HG03354 (cell line): ENCODE data around the gene LRRC7.
"Not testable (repeated sequence)": the region's sequence is repeated elsewhere in the genome, so short reads cannot be mapped to it uniquely, and the experiment has no call there.

Source experiments
- ATAC-seq: cut with Tn5 transposase; IDR thresholded peaks from one replicate; pipeline ENCODE4 v1.9.1; 2021; ENCODE audit warnings: mild to moderate bottlenecking; ENCODE audit not compliant: unreplicated experiment, poor library complexity, severe bottlenecking

The LRRC7 gene

DNA sequence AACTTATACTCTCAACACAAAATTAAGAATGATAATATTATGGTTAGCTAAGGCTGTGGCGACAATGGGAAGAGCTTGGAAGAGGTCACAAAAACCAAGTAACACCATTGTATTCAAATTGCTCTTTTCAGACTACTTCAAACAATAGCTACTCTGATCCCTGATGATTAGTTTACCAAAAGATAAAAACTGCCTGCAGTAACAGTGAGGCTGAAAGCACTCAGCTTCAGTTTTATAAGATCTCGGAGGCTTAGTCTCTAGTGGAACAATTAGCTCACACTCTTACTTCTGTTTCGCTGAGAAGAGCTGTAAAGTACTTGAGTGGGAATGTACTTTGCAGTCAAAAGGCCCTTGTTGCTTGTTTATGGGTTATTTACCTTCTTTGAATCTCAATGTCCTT is 278.5 kb downstream of the LRRC7 start:
- ATAC-seq, result no peak

DNA sequence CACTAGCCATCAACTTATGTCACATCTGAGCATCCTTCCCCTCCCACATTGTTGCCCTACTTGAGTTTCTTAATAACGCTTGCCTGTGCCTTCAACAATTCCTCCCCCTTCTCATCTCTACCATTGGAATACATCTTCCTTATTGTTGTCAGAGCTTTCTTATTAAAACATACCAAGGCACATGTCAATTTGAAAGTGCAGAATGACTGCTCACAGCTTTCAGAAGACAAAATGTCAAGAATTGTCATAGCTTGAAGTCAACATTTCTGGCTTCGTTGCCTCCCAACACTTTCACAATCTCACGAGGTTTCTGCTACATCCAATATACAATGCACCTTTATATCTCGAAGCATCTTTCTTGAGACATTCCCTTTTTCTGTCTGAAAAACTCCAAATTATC is 279.9 kb downstream of the LRRC7 start:
- no peak for ATAC-seq

DNA sequence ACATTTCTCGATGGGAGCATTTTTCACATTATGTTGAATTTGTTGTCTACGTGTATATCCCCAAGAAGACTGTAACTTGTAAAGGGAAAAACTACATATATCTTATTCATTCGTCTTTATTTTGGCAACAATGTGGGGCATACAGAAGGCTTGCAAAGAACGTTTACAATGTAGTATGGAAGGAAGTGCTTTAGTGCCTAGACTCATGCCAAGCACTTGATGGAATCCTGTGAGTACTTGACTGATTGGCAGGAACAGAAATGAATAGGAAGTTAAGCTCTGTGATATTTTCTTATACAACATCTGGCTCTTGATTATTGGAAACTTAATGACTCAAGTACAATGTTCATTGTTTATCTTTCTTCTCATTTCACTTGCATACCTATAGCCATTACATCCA is 284.4 kb downstream of the LRRC7 start:
- ATAC-seq, result no peak

DNA sequence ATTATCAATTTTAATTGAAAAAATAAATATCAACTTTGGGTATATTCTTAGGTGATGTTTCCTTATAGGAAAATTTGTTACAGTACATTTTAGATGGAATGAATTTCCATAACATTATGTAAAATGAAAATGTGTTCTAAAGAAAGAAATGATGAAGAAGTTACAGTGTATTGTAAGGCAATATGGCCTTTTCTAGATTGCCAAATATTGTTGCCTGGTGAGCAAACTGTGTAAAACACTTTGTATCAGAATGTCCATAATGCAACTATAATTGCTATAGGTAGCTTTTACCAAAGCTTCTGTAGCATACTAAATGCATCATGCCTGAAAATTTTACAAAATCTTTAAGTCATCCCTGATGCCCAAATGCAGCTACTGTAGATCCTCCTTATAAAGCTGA is 285.0 kb downstream of the LRRC7 start:
- no peak for ATAC-seq

DNA sequence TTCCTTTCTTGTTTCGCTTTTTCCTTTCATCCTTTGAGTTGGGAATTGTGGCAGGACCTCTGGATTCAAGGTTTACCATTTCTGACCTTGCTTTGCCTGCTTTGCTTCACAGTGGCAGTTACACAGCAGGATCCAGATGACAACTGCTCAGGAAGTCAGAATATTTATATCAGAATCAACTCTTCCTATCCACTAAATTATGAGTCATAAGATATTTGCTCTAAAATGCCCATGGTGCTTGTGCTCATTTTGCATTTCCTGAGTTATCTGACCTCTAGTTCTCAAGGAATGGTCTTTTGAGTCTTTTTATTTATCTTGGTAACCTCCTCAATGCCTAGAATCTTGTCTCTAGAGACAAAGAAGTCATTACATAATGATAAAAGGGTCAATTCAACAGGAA is 290.8 kb downstream of the LRRC7 start:
- no peak for ATAC-seq

DNA sequence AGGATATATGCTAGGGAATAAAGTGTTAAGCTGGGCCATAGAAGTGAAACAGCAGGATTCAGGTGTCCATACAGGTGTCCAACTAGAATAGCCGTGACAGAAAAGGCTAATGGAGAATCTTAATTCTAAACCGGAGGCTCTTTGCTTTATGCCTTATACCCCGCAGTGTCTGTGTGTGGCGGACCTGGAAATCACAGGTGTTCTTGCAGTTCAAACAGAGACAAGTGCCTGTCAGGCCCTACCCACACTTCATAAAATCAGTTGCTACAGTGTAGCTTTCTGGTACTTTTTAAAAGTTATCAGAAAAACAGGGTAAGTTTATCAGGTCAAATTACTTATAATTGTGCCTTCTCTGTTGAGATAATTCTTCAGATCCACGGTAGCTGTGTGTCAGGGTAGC is 293.9 kb downstream of the LRRC7 start:
- ATAC-seq, result no peak

GRCh38 chr1:69862906-69863305 is 295.2 kb downstream of the LRRC7 start:
- no peak for ATAC-seq

GRCh38 chr1:69863704-69864103 is 296.0 kb downstream of the LRRC7 start:
- no peak for ATAC-seq

DNA sequence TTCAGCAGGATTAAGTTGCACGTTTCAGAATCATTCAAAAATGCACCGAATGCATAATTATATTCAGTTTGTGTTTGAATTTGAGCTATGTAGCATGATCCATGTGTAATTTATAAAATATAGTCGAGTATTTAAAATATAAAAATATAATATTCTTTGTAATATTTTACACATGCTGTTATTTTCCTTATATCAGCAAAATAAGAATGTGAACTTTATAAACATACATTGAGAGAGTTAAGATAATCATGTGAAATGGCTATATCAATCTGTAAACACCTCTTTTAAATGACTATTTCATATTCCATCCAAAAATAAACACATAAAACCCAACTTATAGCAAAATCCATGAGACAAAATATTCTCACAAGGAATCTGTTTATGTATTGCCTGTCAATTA is 303.7 kb downstream of the LRRC7 start:
- ATAC-seq, result no peak

GRCh38 chr1:69878338-69878737 is 310.6 kb downstream of the LRRC7 start:
- ATAC-seq, result no peak

DNA sequence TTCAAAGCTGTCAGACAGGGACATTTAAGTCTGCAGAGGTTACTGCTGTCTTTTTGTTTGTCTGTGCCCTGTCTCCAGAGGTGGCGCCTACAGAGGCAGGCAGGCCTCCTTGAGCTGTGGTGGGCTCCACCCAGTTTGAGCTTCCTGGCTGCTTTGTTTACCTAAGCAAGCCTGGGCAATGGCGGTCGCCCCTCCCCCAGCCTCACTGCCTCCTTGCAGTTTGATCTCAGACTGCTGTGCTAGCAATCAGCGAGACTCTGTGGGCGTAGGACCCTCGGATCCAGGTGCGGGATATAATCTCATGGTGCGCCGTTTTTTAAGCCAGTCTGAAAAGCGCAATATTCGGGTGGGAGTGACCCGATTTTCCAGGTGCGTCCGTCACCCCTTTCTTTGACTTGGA is 320.3 kb downstream of the LRRC7 start:
- ATAC-seq, result not testable (repeated sequence)

DNA sequence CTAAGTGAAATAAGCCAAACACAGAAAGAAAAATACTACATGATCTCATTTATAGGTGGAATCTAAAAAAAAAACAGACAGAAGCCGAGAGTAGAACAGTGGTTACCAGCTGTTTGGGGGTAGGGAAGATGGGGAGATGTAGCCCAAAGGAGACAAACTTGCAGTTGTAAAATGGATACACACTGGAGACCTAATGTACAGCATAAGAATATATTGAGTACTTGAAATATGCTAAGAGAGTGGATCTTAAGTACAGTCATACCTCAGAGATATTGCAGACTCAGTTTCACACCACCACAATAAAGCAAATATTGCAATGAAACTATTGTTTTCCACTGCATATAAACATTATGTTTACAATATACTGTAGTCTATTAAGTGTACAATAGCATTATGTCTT is 320.9 kb downstream of the LRRC7 start:
- ATAC-seq, result no peak

GRCh38 chr1:69898403-69898947 is 330.8 kb downstream of the LRRC7 start:
- ATAC-seq, result no peak

GRCh38 chr1:69911301-69911801 is 343.6 kb downstream of the LRRC7 start:
- no peak for ATAC-seq

DNA sequence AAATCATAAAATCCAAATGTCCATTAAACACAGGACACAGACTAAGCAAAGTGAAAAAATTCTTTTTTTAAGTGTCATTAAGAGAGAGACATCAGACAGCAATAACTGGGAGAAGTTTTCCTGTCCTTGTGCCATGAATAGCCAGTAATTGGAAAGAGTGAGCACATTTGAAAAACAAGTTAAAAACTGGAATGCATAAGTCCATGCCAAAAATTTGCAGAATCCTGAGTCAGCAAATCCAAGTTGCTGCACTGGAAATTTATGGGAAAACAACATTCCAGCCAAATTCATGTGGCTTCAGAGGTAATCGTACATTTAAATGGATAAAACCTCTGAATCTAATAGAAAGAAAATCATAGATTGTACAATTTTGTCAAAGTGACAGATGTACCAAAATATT is 346.3 kb downstream of the LRRC7 start:
- ATAC-seq, result no peak

DNA sequence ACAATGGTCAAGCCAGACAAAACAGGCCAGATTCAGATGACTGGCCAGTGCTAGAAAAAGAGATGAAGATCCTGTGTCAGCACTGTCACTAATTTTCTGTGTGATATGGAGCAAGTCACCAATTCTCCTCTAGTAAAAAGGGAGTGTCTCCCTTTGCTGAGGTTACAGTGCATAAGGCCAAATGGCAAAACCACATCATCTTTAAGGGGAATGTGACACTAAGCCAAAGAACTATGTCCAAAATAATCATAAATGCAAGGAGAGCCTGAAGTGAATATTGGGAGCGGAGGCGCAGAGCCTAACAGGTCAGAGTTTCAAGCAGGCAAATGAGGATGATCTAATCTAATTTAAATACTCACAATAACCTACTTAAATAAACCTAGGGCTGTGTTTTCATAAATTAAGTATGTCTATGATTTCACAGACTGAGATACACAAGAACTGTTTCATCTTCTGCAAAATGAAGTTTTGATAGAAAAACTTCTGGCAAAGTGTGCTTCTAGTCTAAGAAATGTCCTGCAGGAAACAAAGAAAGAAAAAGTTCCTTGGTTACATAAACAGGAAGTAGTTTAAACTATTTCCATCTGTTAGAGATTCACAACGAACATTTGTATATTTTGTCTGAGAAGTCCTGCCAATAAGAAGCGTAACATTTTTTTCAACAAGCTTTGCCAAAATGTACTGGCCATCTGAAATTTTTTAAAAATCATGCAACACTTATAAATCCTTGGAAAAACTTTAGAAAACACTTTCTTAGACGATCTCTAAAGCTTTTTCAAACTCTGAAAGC is 347.4 kb downstream of the LRRC7 start:
- ATAC-seq, result no peak

GRCh38 chr1:69919129-69919921 is 351.6 kb downstream of the LRRC7 start:
- ATAC-seq, result no peak

- no peak for ATAC-seq
Observed at GRCh38 chr1:69919922-69920273, 352.2 kb downstream of the LRRC7 start.

DNA sequence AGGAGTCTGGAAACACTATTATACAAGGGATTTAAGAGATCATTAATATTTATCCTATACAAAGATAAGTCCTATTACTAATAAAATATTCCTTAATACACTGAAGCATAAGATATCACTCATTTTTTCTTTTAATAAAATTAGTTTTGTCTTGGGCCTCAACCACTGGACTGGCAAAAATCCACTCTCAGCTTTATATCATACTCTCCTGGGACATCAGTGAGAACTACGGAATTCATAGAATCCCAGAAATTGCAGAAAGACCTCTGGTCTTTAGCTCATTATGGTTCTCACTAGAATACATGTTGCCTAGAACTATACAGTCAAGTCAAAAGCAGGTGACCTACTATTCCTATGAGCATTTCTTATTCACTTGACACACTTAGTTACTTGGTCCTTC is 352.7 kb downstream of the LRRC7 start:
- no peak for ATAC-seq

DNA sequence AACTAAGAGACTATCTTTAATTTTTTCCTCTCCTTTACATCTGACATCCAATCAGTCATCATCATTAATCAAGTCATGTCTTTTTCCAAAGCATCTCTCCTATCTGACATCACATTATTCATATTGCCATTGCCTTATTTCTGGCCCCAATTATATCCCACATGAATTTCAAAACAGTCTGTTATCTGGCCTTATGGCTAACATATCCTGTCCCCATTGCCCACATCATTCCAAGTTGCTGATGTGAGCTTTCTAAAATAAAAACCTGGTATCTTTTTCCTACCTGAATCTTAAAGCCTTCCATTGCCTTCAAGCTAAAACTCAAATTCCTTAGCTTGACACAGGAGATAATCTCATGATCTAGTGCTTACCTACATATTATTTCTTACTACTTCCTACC is 353.8 kb downstream of the LRRC7 start:
- ATAC-seq, result no peak

- not testable (repeated sequence) for ATAC-seq
Observed at GRCh38 chr1:69928234-69928633, 360.5 kb downstream of the LRRC7 start.
